ENCODE measurements around the gene MYL6B.
A peak's percentile ranks its signal among the peaks of the same experiment; 100 is the strongest.
"Not testable (repeated sequence)": the region's sequence is repeated elsewhere in the genome, so short reads cannot be mapped to it uniquely, and the experiment has no call there.

The MYL6B gene

GRCh38 chr12:56186957-56187356, 34.6 kb downstream of the MYL6B start:
- DNase-seq: no peak

DNA sequence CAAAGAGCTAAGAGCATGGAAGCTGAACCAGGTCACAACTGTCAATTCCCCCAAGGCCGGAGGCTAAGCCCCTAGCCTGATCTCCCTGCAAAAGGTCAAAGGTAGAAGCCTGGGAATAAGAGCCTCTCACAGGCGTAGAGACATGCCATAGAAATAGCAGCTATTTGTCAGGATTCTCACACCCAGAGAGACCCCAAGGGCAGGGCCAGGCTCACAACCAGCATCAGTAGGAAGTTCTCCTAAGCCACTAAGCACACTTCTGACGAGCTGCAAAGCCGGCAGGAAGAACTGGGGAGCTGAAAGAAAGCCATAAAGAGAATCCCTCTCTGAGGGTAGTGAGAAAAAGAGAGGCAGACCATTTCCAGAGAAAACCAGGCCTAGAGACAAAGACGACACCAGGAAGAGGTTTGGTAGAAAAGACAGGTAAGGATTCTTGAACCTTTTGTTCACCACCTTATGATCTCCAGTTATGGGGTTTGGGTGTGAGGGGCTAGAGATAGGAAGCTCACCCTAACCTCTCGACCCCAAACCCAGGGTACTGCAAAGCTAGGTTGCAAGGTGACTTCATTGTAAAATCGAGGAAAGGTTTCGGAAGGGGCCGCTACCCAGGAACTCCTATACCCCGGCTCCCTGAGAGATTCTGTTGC, 35.9 kb downstream of the MYL6B start:
- DNase-seq: no peak

DNA sequence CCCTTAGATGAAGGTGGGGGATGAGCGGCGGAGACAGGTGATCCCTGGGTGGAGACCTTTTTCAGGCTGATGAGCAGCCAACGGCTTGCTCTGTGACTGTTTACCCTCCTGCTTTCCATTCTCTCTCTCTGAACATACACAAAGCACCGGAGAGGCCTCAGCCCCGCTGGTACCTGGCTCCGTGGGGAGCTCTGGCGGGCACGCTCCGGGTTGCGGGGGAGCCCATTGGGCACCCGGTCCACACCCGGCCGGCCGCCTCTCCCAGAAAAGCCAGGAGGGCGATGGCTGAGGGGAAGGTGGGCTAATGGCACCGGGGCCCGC, 36.4 kb downstream of the MYL6B start:
- DNase-seq: peak; percentile 21

DNA sequence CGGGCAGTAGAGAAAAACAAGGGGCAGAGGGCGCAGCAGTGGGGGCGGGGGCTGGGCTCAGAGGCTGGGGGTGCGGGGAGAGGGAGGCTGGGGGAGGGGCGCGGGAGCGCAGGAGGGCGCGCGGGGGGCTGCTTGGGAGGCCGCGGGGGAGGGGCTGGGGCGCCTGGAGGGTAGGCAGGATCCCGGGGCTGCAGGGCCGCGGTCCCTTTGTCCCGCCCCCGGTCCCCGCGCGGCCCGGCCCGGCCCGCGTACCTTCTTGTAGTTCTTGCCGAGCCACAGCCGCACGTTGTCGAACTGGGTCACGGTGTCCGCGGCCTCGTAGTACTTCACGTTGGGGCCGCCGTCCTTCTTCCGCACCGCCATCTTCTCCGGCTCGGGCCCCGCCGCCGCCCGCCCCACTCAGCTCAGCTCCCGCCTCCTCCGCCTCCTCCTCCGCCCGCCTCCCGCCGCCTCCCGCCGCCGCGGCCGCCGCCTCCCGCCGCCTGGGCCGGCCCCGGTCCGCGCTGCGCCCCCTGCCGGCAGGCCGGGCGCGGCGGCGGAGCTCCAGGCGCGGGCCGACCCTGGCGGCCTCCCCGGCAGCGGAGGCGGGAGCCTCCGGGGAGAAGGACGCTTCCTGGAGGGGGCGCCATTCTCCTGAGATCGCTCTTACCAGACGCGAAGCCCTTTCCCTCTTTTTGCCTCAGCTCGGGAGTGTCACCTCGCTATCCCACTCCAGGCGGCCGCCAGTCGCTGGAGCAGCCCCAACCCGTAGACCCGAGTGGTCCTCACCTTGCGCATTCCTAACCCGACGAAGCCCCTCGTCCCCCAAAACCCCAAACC, 36.9 kb downstream of the MYL6B start, which contains the start of gene SMARCC2:
TSS of gene SMARCC2 (minus strand) at position 385 of the 819 bp plus-strand sequence. CDS start at position 363, 22 bp downstream.
- DNase-seq: peak; percentile 67

DNA sequence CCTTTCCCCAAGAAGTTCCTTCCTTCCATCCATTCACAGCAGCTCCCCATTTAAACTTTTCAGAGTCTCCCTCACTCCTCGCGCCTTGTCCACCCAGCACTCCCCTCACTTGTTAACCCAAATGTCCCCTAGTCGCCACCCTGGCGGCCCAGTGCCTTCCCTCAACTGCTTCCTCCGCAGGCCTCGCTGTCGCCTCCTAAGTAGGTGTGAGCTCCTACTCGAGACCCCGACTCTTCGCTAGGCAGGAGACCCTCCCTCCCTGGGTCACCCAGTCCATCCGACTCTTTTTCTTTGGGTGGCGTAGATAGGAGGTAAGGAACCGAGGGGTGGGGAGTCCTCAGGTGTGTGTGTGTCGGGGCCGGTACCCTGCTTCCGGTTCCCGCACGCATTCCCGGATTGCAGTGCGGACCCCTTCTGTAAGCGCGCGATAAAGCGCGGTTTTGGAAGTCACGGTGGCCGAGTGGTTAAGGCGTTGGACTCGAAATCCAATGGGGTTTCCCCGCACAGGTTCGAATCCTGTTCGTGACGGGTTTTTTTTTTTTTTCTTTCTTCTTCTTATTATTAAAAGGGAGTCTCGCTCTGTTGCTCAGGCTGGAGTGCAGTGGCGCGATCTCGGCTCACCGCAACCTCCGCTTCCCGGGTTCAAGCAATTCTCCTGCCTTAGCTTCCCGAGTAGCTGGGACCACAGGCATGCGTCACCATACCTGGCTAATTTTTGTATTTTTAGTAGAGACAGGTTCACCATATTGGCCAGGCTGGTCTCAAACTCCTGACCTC, 37.7 kb downstream of the MYL6B start:
- DNase-seq: peak; percentile 62

- DNase-seq: peak; percentile 36
These were observed 38.3 kb downstream of the MYL6B start for GRCh38 chr12:56190695-56191155.

DNA sequence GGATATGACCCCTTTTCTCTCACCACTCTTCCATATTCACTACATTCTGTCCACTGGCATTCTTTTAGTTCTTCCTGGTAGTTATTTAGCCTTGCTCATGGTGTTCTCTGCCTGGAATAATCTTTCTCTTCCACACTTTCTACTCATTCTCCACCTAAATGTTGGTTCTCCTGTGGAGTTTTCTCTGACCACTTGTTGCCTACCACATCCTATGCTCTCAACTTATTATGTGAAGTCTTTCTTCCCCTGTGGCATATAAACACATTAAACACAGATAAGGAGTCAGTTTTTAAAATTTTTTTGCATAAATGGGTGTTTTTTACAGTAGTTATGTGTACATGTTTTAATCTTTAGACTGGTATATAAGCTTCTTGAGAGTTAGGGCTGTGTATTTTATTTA, 40.2 kb downstream of the MYL6B start:
- DNase-seq: no peak

GRCh38 chr12:56193025-56193578, 40.7 kb downstream of the MYL6B start:
- peak; percentile 67 for DNase-seq

DNA sequence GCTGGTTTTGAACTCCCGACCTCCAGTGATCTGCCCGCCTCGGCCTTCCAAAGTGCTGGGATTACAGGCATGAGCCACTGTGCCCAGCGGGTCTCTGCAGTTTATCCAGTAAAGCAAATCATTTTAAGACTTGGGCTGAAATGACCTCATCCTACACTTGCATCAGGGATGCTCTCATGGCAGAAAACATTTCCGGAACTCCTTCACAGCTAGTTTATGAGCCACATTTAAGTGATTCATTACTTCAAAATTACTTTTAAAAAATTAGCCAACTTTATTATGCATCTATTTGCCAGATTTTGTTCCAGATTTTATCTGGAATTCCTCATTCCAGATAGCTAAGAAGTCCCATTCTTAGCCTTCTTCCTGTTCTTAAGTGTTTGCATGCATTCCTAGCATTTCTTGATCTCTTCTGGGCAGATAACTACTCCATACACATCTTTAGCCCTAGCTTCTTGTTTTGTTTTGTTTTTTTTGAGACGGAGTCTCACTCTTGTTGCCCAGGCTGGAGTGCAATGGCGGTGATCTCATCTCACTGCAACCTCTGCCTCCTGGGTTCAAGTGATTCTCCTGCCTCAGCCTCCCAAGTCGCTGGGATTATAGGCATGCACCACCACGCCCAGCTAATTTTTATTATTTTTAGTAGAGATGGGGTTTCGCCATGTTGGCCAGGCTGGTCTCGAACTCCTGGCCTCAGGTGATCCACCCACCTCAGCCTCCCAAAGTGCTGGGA, 44.6 kb downstream of the MYL6B start:
- not testable (repeated sequence) for DNase-seq

DNA sequence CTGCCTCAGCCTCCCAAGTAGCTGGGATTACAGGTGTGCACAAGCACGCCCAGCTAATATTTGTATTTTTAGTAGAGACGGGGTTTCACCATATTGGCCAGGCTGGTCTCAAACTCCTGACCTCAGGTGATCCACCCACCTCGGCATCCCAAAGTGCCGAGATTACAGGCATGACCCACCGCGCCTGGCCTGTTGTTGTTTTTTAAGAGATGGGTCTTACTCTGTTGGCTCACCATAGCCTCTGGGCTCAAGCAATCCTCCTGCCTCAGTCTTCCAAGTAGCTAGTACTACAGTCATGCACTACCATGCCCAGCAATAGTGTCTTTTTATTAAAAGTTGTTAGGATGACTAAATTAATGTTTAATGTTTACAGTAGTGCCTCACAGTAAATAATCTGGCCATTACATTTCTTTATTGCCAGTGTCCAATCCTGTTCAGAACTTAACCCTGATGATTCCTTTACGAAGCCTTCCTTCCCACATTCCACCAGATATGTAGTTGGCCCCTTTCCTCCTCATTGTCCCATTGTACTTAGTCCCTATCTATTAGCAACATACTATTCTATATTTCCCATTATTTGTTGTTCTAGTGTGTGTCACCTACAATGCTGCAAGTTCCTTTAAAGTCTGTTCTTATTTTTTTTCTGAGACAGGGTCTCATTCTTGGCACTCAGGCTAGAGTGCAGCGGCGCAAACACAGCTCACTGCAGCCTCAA, 45.7 kb downstream of the MYL6B start:
- no peak for DNase-seq

- no peak for DNase-seq
These were observed 46.4 kb downstream of the MYL6B start for GRCh38 chr12:56198836-56199235.

DNA sequence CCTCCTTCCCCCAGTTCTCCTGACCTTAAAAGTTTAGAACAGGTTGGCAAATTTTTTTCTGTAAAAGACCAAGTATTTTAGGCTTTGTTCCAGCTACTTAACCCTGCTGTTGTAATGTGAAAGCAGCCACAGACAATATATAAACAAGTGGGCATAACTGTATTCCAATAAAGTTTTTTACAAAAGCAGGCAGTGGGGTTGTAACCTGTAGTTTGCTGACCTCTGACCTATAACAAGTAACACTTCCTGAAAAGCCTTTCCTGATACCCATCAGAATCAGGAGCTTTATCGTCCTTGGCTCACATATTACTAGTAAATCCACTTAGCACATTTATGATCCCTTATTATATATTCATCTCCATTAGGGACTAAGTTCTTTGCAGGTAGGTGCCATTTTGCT, 50.0 kb downstream of the MYL6B start:
- DNase-seq: no peak

DNA sequence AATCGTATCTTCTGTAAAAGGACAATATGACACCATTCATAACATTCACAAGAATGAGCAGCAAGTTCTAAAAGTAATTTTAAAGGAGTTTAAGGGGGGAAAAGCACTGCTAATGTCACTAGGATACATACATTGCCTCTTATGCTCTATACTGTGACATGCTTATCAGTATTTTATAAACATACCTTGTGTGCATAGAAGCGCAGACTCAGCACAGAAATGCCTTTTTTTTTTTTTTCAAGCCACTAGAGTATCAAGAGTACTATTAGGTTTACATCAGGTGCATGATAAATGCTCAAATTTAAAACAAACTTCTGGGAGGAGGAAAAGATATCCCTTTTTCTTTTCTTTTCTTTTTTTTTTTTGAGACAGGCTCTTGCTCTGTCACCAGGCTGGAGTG, 50.5 kb downstream of the MYL6B start:
- DNase-seq: no peak

GRCh38 chr12:56204275-56204674, 51.9 kb downstream of the MYL6B start:
- DNase-seq: no peak

DNA sequence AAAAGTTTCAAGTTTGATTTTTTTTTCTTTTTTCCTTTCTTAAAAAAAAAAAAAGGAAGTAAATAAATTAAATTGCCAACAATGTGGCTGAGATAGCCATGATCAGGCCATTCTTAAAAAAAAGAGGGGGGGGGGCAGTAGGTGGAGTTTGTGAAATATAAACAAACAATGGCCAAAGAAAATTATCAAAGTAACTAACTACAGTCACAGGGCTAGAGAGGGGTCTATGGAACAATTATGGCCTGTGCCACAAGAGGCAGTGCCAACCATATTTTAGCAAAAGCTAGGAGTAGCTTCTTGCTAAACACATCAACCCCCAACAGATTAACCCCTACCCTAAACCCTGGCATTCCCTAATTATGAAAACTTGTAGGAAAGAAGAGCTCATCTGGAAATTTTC, 53.1 kb downstream of the MYL6B start:
- DNase-seq: no peak

- no peak for DNase-seq
These were observed 54.2 kb downstream of the MYL6B start for GRCh38 chr12:56206452-56207166.

Data from NCI-H1105 treated with DMSO at 0.1 percent for 48 hours (cell line).